ENCODE data around the gene PTPN9. TPM values are rescaled to one million over a fixed set of nuclear protein-coding genes. Genes with fewer than 3 reads are reported as not detected.

The PTPN9 gene
- total RNA-seq, 2 experiments from 2014 or later = 12.3 to 12.9 TPM

GRCh38 chr15:75456710-75457109, 122.4 kb downstream of the PTPN9 start:
- TF ChIP-seq, protein P1, sequence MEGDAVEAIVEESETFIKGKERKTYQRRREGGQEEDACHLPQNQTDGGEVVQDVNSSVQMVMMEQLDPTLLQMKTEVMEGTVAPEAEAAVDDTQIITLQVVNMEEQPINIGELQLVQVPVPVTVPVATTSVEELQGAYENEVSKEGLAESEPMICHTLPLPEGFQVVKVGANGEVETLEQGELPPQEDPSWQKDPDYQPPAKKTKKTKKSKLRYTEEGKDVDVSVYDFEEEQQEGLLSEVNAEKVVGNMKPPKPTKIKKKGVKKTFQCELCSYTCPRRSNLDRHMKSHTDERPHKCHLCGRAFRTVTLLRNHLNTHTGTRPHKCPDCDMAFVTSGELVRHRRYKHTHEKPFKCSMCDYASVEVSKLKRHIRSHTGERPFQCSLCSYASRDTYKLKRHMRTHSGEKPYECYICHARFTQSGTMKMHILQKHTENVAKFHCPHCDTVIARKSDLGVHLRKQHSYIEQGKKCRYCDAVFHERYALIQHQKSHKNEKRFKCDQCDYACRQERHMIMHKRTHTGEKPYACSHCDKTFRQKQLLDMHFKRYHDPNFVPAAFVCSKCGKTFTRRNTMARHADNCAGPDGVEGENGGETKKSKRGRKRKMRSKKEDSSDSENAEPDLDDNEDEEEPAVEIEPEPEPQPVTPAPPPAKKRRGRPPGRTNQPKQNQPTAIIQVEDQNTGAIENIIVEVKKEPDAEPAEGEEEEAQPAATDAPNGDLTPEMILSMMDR (IDR thresholded peaks at IDR 0.05) = no peak
- intact Hi-C loops (cut with micrococcal nuclease) = no loop called here
- Mint-ChIP-seq H3K27ac (peak overlapping the region; percentile 84), H3K36me3 (ENCODE audit: low read depth) (peaks cover 6% of the 10 kb centered on the region), H3K4me3 (peak overlapping the region; percentile 96), H3K9me3 (no peaks in the 10 kb centered on the region), H3K4me1 (ENCODE audit: low read depth) (peaks cover 5% of the 10 kb centered on the region), H3K27me3 (no peaks in the 10 kb centered on the region)
- ATAC-seq (no peak), DNase-seq (no peak)
- ChIA-PET CTCF (interaction anchor here (1.1 to 3.5 kb wide), 3 partner anchors 9 to 122 kb away, joined by 3 to 25 read pairs (median 5); partner anchors contain the start of genes MAN2C1 and PTPN9), POLR2A (interaction anchor here (1.2 to 4.1 kb wide), 4 partner anchors 9 to 89 kb away, joined by 3 to 31 read pairs (median 17); partner anchors contain the start of gene MAN2C1)

GRCh38 chr15:75455982-75456531, 123.1 kb downstream of the PTPN9 start:
- ChIA-PET POLR2A (interaction anchor here (0.7 to 5.6 kb wide), 18 partner anchors 10 to 393 kb away, joined by 3 to 77 read pairs (median 4); partner anchors contain the start of genes IMP3, MAN2C1, PTPN9 and SNUPN), CTCF (interaction anchor here (0.7 to 3.5 kb wide), 5 partner anchors 8 to 185 kb away, joined by 3 to 25 read pairs (median 4); partner anchors contain the start of genes MAN2C1 and PTPN9)
- Mint-ChIP-seq H3K4me3 (peak overlapping the region; percentile 96), H3K4me1 (ENCODE audit: low read depth) (peaks cover 5% of the 10 kb centered on the region), H3K27ac (peak overlapping the region; percentile 84), H3K36me3 (ENCODE audit: low read depth) (peaks cover 6% of the 10 kb centered on the region), H3K9me3 (no peaks in the 10 kb centered on the region), H3K27me3 (no peaks in the 10 kb centered on the region)
- intact Hi-C loops (cut with micrococcal nuclease) = no loop called here
- DNase-seq (peak; percentile 82), ATAC-seq (no peak)
- TF ChIP-seq, protein P1 (IDR thresholded peaks at IDR 0.05) = no peak

DNA sequence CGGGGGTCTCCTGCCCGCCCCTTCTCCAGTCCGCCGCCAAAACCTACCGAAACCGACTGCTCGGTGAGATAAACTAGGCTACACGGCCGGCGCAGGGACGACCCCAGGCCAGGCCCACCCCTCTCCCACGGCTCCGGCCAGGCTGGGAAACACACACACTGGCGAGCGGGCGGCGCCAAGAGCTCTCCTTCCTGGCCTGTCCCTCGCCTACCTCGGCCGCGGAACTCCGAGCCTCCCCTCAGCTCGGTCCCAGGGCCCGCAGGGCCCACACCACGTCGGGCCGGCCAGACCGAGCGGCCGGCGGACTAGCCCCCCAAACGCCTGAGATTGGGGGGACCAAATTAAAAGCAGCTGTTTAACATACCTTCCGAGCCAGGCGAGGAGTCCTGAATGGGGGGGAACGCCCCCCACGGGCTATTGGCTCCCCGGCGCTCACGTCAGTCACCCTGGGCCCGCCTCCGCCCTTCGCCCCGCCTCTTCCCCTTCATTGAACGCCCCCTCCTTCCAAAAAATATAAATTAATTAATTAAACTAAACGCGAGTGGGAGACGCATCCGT, 123.6 kb downstream of the PTPN9 start:
- Mint-ChIP-seq H3K27me3 (no peaks in the 10 kb centered on the region), H3K4me1 (ENCODE audit: low read depth) (peaks cover 5% of the 10 kb centered on the region), H3K4me3 (peak overlapping the region; percentile 96), H3K36me3 (ENCODE audit: low read depth) (peaks cover 6% of the 10 kb centered on the region), H3K9me3 (no peaks in the 10 kb centered on the region), H3K27ac (peak overlapping the region; percentile 84)
- intact Hi-C loops (cut with micrococcal nuclease) = no loop called here
- POLR2A ChIA-PET = interaction anchor here (0.7 to 5.6 kb wide), 20 partner anchors 10 to 393 kb away, joined by 3 to 77 read pairs (median 4); partner anchors contain the start of genes IMP3, MAN2C1, PTPN9 and SNUPN
- DNase-seq (peak; percentile 96), ATAC-seq (peak; percentile 6)
- CTCF ChIA-PET = interaction anchor here (0.6 to 3.5 kb wide), 5 partner anchors 41 to 604 kb away, joined by 3 to 25 read pairs (median 5); partner anchors contain the start of genes MAN2C1, PTPN9 and TMEM266
- TF ChIP-seq, protein P1 (IDR thresholded peaks at IDR 0.05) = no peak

- DNase-seq = peak; percentile 90
- TF ChIP-seq, protein P1 (IDR thresholded peaks at IDR 0.05) = no peak
- Mint-ChIP-seq H3K27me3 (no peaks in the 10 kb centered on the region), H3K36me3 (ENCODE audit: low read depth) (peaks cover 6% of the 10 kb centered on the region), H3K4me3 (peak overlapping the region; percentile 96), H3K9me3 (no peaks in the 10 kb centered on the region), H3K4me1 (ENCODE audit: low read depth) (peaks cover 12% of the 10 kb centered on the region), H3K27ac (peak overlapping the region; percentile 84)
- ChIA-PET CTCF (interaction anchor here (0.6 to 3.5 kb wide), 8 partner anchors 42 to 605 kb away, joined by 3 to 25 read pairs (median 5); partner anchors contain the start of genes IMP3, MAN2C1, PTPN9 and SNUPN), POLR2A (interaction anchor here (0.6 to 5.6 kb wide), 27 partner anchors 9 to 431 kb away, joined by 3 to 77 read pairs (median 4); partner anchors contain the start of genes IMP3, MAN2C1, PPCDC and PTPN9)
- no peak for ATAC-seq
- intact Hi-C loops (cut with micrococcal nuclease) = loop anchor here (5.0 kb wide), 2 partner anchors 87 to 188 kb away; partner anchors contain the start of genes IMP3 and MAN2C1
These were observed 124.4 kb downstream of the PTPN9 start for GRCh38 chr15:75454471-75455378.

Data from activated CD8-positive, alpha-beta T cell treated with anti-CD3 and anti-CD28 coated beads for 36 hours (primary cell).